ENCODE data around the gene TTC36.

DNA sequence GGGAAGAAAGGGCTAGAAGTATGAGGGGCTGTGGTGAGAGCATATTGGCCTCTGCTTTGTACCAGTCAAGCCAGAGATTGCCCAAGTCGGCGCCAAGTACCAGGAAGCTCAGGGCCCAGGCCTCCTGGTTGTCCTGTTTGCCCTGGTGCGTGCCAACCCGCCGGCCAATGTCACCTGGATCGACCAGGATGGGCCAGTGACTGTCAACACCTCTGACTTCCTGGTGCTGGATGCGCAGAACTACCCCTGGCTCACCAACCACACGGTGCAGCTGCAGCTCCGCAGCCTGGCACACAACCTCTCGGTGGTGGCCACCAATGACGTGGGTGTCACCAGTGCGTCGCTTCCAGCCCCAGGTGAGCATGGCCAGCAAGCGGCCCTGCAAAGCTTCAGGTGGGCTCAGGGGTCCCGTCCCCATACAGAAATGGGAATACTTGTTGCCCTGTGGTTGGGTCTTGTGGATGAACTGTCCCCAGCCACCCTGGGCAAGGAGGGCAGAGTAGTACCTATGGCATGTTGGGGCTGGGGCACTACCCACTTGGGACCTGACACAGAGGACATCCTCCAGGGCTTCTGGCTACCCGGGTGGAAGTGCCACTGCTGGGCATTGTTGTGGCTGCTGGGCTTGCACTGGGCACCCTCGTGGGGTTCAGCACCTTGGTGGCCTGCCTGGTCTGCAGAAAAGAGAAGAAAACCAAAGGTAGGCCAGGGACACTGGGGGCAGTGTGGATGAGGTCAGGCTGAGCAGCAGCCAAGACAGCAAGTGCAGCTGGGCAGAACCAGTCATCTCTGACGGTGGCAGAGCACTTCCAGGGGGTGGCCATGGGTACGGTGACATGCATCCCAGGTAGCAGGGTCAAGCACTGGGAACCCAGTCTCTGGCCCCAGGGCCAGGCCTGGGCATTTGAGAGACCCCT, 5.8 kb downstream of the TTC36 start:
- TF ChIP-seq EZH2 (IDR thresholded peaks at IDR 0.05; ENCODE audit: low read depth, unreplicated experiment) (no peak), JUNB (IDR thresholded peaks at IDR 0.05; ENCODE audit: unreplicated experiment) (no peak), EZH2phosphoT487 (IDR thresholded peaks at IDR 0.05; ENCODE audit: unreplicated experiment) (no peak), NANOG (IDR thresholded peaks at IDR 0.05; ENCODE audit: borderline replicate concordance) (no peak)
- TF ChIP-seq, protein P1, sequence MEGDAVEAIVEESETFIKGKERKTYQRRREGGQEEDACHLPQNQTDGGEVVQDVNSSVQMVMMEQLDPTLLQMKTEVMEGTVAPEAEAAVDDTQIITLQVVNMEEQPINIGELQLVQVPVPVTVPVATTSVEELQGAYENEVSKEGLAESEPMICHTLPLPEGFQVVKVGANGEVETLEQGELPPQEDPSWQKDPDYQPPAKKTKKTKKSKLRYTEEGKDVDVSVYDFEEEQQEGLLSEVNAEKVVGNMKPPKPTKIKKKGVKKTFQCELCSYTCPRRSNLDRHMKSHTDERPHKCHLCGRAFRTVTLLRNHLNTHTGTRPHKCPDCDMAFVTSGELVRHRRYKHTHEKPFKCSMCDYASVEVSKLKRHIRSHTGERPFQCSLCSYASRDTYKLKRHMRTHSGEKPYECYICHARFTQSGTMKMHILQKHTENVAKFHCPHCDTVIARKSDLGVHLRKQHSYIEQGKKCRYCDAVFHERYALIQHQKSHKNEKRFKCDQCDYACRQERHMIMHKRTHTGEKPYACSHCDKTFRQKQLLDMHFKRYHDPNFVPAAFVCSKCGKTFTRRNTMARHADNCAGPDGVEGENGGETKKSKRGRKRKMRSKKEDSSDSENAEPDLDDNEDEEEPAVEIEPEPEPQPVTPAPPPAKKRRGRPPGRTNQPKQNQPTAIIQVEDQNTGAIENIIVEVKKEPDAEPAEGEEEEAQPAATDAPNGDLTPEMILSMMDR (conservative IDR thresholded peaks at IDR 0.05; ENCODE audit: low read depth in 2 of 2), result no peak
- TF ChIP-seq, protein P2, sequence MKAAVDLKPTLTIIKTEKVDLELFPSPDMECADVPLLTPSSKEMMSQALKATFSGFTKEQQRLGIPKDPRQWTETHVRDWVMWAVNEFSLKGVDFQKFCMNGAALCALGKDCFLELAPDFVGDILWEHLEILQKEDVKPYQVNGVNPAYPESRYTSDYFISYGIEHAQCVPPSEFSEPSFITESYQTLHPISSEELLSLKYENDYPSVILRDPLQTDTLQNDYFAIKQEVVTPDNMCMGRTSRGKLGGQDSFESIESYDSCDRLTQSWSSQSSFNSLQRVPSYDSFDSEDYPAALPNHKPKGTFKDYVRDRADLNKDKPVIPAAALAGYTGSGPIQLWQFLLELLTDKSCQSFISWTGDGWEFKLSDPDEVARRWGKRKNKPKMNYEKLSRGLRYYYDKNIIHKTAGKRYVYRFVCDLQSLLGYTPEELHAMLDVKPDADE (IDR thresholded peaks at IDR 0.05), result no peak
- TF ChIP-seq, protein P3, sequence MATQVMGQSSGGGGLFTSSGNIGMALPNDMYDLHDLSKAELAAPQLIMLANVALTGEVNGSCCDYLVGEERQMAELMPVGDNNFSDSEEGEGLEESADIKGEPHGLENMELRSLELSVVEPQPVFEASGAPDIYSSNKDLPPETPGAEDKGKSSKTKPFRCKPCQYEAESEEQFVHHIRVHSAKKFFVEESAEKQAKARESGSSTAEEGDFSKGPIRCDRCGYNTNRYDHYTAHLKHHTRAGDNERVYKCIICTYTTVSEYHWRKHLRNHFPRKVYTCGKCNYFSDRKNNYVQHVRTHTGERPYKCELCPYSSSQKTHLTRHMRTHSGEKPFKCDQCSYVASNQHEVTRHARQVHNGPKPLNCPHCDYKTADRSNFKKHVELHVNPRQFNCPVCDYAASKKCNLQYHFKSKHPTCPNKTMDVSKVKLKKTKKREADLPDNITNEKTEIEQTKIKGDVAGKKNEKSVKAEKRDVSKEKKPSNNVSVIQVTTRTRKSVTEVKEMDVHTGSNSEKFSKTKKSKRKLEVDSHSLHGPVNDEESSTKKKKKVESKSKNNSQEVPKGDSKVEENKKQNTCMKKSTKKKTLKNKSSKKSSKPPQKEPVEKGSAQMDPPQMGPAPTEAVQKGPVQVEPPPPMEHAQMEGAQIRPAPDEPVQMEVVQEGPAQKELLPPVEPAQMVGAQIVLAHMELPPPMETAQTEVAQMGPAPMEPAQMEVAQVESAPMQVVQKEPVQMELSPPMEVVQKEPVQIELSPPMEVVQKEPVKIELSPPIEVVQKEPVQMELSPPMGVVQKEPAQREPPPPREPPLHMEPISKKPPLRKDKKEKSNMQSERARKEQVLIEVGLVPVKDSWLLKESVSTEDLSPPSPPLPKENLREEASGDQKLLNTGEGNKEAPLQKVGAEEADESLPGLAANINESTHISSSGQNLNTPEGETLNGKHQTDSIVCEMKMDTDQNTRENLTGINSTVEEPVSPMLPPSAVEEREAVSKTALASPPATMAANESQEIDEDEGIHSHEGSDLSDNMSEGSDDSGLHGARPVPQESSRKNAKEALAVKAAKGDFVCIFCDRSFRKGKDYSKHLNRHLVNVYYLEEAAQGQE (IDR thresholded peaks at IDR 0.05; ENCODE audit: unreplicated experiment), result no peak

All from GM23338 (cell line).